Fibroblast of skin of right quadriceps (primary cell): ENCODE data around the gene BCL2L13.
"Not testable (repeated sequence)": the region's sequence is repeated elsewhere in the genome, so short reads cannot be mapped to it uniquely, and the experiment has no call there.

Source experiments
- DNase-seq: peaks from one replicate; pipeline ENCODE4 v3.0.0-alpha.2; 2013

The BCL2L13 gene

GRCh38 chr22:17729561-17729960 is 91.0 kb downstream of the BCL2L13 start:
- no peak for DNase-seq

GRCh38 chr22:17732251-17732854 is 93.8 kb downstream of the BCL2L13 start:
- no peak for DNase-seq

- peak; percentile 38 for DNase-seq
Measured at GRCh38 chr22:17733466-17733865, 94.9 kb downstream of the BCL2L13 start.

- DNase-seq, result peak; percentile 44
Measured at GRCh38 chr22:17734187-17734586, 95.6 kb downstream of the BCL2L13 start.

GRCh38 chr22:17738386-17739128 is 100.0 kb downstream of the BCL2L13 start:
- DNase-seq, result no peak

GRCh38 chr22:17739196-17739975 is 100.8 kb downstream of the BCL2L13 start:
- DNase-seq, result no peak

- no peak for DNase-seq
Measured at GRCh38 chr22:17741866-17742526, 103.4 kb downstream of the BCL2L13 start.

GRCh38 chr22:17742527-17742902 is 104.0 kb downstream of the BCL2L13 start:
- DNase-seq, result peak; percentile 53

GRCh38 chr22:17743661-17744411 is 105.3 kb downstream of the BCL2L13 start:
- DNase-seq, result no peak

GRCh38 chr22:17744430-17744829 is 105.9 kb downstream of the BCL2L13 start:
- no peak for DNase-seq

- DNase-seq, result no peak
Measured at GRCh38 chr22:17746916-17747315, 108.4 kb downstream of the BCL2L13 start.

GRCh38 chr22:17748555-17749353 is 110.2 kb downstream of the BCL2L13 start:
- DNase-seq, result no peak

GRCh38 chr22:17749605-17750395 is 111.2 kb downstream of the BCL2L13 start:
- no peak for DNase-seq

- no peak for DNase-seq
Measured at GRCh38 chr22:17751596-17751995, 113.0 kb downstream of the BCL2L13 start.

- no peak for DNase-seq
Measured at GRCh38 chr22:17753401-17753989, 114.9 kb downstream of the BCL2L13 start.

- no peak for DNase-seq
Measured at GRCh38 chr22:17754233-17754925, 115.8 kb downstream of the BCL2L13 start.

GRCh38 chr22:17761138-17761488 is 122.6 kb downstream of the BCL2L13 start:
- no peak for DNase-seq

GRCh38 chr22:17763442-17763841 is 124.9 kb downstream of the BCL2L13 start:
- not testable (repeated sequence) for DNase-seq

GRCh38 chr22:17764036-17764435 is 125.5 kb downstream of the BCL2L13 start:
- no peak for DNase-seq

GRCh38 chr22:17764852-17765251 is 126.3 kb downstream of the BCL2L13 start:
- DNase-seq, result not testable (repeated sequence)
